Measurements from ENCODE around the gene MYL12B. TPM values are rescaled to one million over a fixed set of nuclear protein-coding genes. Genes with fewer than 3 reads are reported as not detected.

Gene MYL12B
- total and polyA plus RNA-seq, 11 donors, result 185 to 462 (median 223) TPM

DNA sequence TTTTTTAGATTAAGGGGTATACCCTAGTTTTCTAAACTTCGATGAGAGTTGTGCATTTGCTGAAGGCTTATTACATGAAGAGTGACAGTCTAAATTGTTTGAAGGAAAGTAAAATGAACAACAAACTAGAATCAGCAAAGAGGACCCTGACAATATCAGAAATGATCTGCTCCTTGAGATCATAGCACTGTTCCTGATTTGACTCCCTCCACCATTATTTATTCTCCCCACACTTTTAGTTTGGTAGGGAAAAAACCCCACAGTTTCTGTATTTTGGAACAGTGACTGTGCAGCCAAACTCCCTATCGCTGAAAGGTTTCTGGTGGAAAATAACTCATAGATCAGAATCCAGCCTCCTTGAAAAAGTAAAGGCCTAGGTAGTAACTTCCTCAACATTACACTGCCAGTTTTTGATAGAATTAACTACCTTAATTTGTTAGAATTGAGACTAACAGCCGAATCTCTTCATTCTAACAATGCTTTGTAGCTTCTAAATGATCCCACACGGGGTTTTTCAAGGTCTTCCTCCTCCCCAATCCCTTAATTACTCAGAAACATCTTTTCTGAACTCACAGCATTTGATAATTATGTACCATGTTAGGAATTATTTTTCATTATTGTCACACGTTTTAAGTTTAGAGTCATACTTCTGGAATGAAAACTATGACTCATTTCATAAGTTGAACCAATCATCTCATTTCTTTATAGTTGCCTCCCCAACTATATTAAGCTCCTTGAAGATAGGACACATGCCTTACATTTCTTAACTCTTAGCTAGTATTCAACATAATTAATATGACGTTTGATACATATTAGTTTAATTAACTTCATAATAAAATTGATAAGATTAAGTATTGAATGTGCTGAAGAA is 11.5 kb upstream of the MYL12B start:
- ATAC-seq (no peak), DNase-seq (no peak)
- Histone ChIP-seq H3K36me3 (peaks cover 3 to 47% (median 35%) of the 10 kb centered on the region in 9 donors), H3K9me3 (no peaks in the 10 kb centered on the region), H3K4me1 (peaks cover 0 to 70% (median 35%) of the 10 kb centered on the region in 12 donors), H3K4me3 (peak overlapping the region in 10 of 12 donors; percentile 72 to 98 (median 90)), H3K27me3 (no peaks in the 10 kb centered on the region), H3K27ac (peak overlapping the region; percentile 98 to 100 (median 100))
- TF ChIP-seq, protein P1, sequence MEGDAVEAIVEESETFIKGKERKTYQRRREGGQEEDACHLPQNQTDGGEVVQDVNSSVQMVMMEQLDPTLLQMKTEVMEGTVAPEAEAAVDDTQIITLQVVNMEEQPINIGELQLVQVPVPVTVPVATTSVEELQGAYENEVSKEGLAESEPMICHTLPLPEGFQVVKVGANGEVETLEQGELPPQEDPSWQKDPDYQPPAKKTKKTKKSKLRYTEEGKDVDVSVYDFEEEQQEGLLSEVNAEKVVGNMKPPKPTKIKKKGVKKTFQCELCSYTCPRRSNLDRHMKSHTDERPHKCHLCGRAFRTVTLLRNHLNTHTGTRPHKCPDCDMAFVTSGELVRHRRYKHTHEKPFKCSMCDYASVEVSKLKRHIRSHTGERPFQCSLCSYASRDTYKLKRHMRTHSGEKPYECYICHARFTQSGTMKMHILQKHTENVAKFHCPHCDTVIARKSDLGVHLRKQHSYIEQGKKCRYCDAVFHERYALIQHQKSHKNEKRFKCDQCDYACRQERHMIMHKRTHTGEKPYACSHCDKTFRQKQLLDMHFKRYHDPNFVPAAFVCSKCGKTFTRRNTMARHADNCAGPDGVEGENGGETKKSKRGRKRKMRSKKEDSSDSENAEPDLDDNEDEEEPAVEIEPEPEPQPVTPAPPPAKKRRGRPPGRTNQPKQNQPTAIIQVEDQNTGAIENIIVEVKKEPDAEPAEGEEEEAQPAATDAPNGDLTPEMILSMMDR (IDR thresholded peaks at IDR 0.05), result no peak
- no peak for TF ChIP-seq POLR2A (IDR thresholded peaks at IDR 0.05)
- 14 to 15% (median 15%) methylated on average over 6 of the region's 6 CpGs for WGBS, 4 donors
- intact Hi-C loops (cut with DNase I), result no loop called here

DNA sequence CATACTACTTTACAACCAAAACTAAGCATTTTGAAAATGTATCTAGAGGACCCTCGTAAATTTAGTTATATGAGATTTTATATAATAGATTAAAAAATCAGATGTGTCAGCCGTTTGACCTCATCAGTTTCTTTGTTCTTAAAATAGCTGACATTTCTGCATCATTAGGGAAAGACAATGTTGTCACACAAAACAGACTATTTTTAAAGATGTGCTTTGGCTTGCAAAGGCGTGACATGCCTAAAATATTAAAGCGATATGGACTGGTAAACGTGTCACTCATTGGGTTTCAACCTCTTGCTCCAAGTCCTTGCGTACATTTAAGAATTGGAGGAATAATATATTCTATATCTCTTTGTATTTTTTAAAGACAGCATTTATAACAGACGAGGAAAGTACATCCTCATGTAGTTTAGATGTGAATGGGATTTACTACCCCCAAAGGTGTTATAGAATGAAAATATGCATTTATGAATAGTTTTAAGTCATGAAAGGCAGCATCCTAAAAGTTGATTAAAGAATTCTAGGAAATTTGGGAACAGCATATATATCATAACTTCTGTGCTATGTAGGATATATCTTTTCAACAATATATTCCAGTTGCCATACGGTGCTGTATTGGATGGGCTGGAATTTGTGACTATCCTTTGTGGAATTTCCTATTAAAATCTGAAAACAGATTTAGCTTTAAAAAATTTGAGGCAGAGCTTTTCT is 10.5 kb upstream of the MYL12B start:
- peak in 1 of 2 donors; percentile 18 for TF ChIP-seq POLR2A (IDR thresholded peaks at IDR 0.05)
- TF ChIP-seq, protein P1 (IDR thresholded peaks at IDR 0.05), result peak in 1 of 12 donors; percentile 6
- ATAC-seq (peak in 3 of 4 donors; percentile 18 to 22 (median 22)), DNase-seq (no peak)
- H3K36me3 ChIP-seq, result peaks cover 3 to 56% (median 44%) of the 10 kb centered on the region in 9 donors
- peak overlapping the region; percentile 98 to 100 (median 100) for H3K27ac ChIP-seq
- WGBS, 4 donors, result 18 to 23% (median 20%) methylated on average over 8 of the region's 8 CpGs
- peaks cover 0 to 75% (median 31%) of the 10 kb centered on the region in 12 donors for H3K4me1 ChIP-seq
- no peaks in the 10 kb centered on the region for H3K27me3 ChIP-seq
- intact Hi-C loops (cut with DNase I), result no loop called here
- H3K4me3 ChIP-seq, result peak overlapping the region in 10 of 12 donors; percentile 18 to 94 (median 79)
- H3K9me3 ChIP-seq, result no peaks in the 10 kb centered on the region

DNA sequence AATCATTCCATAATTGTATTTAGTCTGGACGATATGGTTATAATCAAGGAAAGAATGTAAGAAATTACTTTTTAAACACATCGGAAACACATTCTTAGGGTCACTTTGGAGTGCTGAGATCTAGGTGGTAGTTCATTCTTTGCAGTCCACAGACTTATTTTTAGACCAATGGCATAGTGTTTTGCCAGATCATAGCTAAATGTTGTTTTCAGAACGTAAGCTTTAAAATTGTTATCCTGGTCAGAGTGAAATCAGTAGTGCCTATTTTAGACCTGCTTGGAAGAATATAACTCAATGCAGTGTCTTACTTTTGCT is 10.0 kb upstream of the MYL12B start:
- TF ChIP-seq POLR2A (IDR thresholded peaks at IDR 0.05), result no peak
- TF ChIP-seq, protein P1 (IDR thresholded peaks at IDR 0.05), result no peak

DNA sequence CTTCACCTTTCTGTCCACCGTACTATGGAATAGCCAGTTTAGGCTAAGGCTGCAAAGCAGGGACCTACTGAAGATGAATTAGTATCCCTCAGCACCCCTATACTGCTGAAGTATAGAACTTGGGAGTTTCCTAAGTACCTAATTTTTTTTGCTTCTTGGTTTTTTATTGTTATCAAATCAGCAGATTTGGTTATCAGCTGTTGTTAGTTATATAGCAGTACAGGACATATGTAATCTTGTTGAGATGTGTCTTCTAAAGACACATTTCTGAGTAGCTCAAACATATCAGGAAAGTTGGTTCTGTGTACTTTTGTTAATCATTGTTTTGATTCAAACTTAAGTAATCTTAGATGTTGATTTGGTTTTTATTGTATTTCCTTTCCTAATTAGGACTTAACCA is 9.1 kb upstream of the MYL12B start:
- Histone ChIP-seq H3K27ac (peak overlapping the region; percentile 98 to 100 (median 100)), H3K27me3 (no peaks in the 10 kb centered on the region), H3K9me3 (no peaks in the 10 kb centered on the region), H3K4me3 (peak overlapping the region in 11 of 12 donors; percentile 8 to 94 (median 72)), H3K4me1 (peaks cover 0 to 89% (median 39%) of the 10 kb centered on the region in 12 donors), H3K36me3 (peaks cover 3 to 70% (median 59%) of the 10 kb centered on the region in 9 donors)
- TF ChIP-seq, protein P1 (IDR thresholded peaks at IDR 0.05), result no peak
- no peak for TF ChIP-seq POLR2A (IDR thresholded peaks at IDR 0.05)
- DNase-seq, result no peak
- ATAC-seq, result no peak
- 57 to 67% (median 61%) methylated on average over 1 of the region's 1 CpG for WGBS, 4 donors
- intact Hi-C loops (cut with DNase I), result no loop called here

More for the DNA sequence above, 10.0 kb upstream of the MYL12B start:
- Histone ChIP-seq H3K27ac (peak overlapping the region; percentile 98 to 100 (median 100)), H3K36me3 (peaks cover 3 to 61% (median 49%) of the 10 kb centered on the region in 9 donors), H3K27me3 (no peaks in the 10 kb centered on the region), H3K4me3 (peak overlapping the region in 10 of 12 donors; percentile 37 to 94 (median 72)), H3K4me1 (peaks cover 0 to 80% (median 32%) of the 10 kb centered on the region in 12 donors), H3K9me3 (no peaks in the 10 kb centered on the region)
- intact Hi-C loops (cut with DNase I), result no loop called here
- DNase-seq, result no peak
- peak in 3 of 4 donors; percentile 2 to 18 (median 13) for ATAC-seq
- 26 to 36% (median 28%) methylated on average over 3 of the region's 3 CpGs for WGBS, 4 donors
